Activated T-cell treated with anti-CD3 and anti-CD28 coated beads, Interleukin-2, amount 50 U/mL, for 24 hours (primary cell): ENCODE measurements around the gene C17orf100.
A peak's percentile ranks its signal among the peaks of the same experiment; 100 is the strongest.
"Not testable (repeated sequence)": the region's sequence is repeated elsewhere in the genome, so short reads cannot be mapped to it uniquely, and the experiment has no call there.

Experiments used
- DNase-seq: peaks from one replicate; pipeline ENCODE4 v3.0.0-alpha.2; 2020
- H3K27ac Mint-ChIP-seq: 2 replicates; pipeline ENCODE4 v1.8.0; 2020; ENCODE audit warnings: mild to moderate bottlenecking, mixed read lengths
- H3K27me3 Mint-ChIP-seq: 2 replicates; pipeline ENCODE4 v1.8.0; 2020; ENCODE audit warnings: mixed read lengths
- H3K36me3 Mint-ChIP-seq: 2 replicates; pipeline ENCODE4 v1.8.0; 2020; ENCODE audit warnings: low read depth, mixed read lengths
- H3K4me1 Mint-ChIP-seq: 2 replicates; pipeline ENCODE4 v1.8.0; 2020; ENCODE audit warnings: low read depth, mixed read lengths
- H3K4me3 Mint-ChIP-seq: 2 replicates; pipeline ENCODE4 v1.8.0; 2020; ENCODE audit warnings: mild to moderate bottlenecking, moderate library complexity, mixed read lengths
- H3K9me3 Mint-ChIP-seq: 2 replicates; pipeline ENCODE4 v1.8.0; 2020; ENCODE audit warnings: mixed read lengths

The C17orf100 gene

GRCh38 chr17:6655732-6656361 is 4.3 kb downstream of the C17orf100 start:
- H3K36me3 Mint-ChIP-seq, DNase-seq, H3K9me3 Mint-ChIP-seq, H3K27ac Mint-ChIP-seq: not testable (repeated sequence)
- H3K4me3 Mint-ChIP-seq: peak overlapping the region; percentile 81
- peaks cover 57% of the 10 kb centered on the region for H3K4me1 Mint-ChIP-seq
- peaks cover 16% of the 10 kb centered on the region for H3K27me3 Mint-ChIP-seq

DNA sequence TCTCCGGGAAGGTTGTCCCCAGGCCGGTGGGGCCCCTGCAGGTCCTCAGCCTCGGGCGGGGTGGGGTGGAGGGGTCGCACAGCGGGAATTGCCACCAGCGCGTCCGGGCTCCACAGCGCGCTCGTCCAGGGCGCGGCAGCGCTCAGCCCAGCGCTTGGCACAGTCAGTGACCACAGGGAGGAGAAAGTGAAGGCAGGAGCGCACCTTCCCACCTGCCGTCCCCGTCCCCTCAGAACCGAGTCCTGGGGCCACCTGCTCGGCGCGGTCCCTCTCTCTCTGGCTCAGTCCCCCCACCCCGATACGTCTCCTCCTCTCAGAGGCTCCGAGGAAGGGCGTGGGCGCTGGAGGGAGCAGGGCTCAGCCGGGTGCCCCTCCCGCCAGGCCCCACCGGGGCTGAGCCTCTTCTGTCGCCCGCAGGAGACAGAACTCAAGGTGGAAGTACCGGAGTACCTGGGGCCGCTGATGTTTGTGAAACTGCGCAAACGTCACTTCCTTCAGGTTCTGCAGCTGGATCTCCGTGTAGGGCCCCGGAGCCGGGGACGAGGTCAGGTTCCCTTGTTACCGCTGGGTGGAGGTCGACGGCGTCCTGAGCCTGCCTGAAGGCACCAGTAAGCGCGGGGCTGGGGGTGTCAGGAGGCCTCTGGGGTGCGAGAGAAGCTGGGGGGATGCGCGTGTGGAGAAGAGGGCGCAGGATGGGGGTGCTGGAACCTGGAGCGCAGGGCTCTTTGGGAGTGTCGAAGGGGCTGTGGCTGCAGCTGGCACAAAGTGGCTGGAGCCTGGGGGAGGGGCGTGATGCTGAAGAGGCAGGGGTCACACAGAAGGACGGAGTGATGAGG is 5.5 kb downstream of the C17orf100 start:
- Mint-ChIP-seq H3K27me3 (peaks cover 16% of the 10 kb centered on the region), H3K27ac (peak overlapping the region; percentile 69)
- peak; percentile 78 for DNase-seq

DNA sequence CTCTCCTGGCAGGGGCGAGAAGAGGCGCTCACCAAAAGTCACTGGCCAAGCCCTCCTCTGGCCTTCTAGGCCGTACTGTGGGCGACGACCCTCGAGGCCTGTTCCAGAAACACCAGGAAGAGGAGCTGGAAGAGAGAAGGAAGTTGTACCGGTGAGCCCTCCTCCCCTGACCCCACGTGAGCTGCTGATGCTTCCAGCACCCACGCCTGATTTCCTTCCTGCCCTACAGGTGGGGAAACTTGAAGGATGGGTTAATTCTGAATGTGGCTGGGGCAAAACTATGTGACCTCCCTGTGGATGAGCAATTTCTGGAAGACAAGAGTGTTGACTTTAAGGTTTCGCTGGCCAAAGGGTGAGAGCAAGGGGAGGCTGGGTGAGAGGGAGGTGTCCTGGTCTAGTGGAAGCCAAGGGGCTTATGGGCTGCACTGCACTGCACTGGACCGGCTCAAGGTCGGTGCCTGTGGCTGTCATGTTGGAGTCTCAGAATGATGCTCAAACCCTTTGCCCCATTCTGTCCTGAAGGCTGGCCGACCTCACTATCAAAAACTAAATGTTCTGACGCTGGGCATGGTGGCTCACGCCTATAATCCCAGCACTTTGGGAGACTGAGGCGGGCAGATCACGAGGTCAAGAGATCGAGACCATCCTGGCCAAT is 6.2 kb downstream of the C17orf100 start:
- DNase-seq: no peak
- H3K27ac Mint-ChIP-seq: no peak overlapping the region
- peaks cover 2% of the 10 kb centered on the region for H3K36me3 Mint-ChIP-seq
- H3K4me3 Mint-ChIP-seq: peak overlapping the region; percentile 81
- no peaks in the 10 kb centered on the region for H3K9me3 Mint-ChIP-seq
- peaks cover 16% of the 10 kb centered on the region for H3K27me3 Mint-ChIP-seq
- H3K4me1 Mint-ChIP-seq: peaks cover 57% of the 10 kb centered on the region

More for the DNA sequence above, 5.5 kb downstream of the C17orf100 start:
- H3K4me3 Mint-ChIP-seq: peak overlapping the region; percentile 81
- not testable (repeated sequence) for H3K9me3 Mint-ChIP-seq, H3K36me3 Mint-ChIP-seq
- H3K4me1 Mint-ChIP-seq: peaks cover 64% of the 10 kb centered on the region

- not testable (repeated sequence) for H3K9me3 Mint-ChIP-seq, H3K27ac Mint-ChIP-seq, DNase-seq, H3K4me3 Mint-ChIP-seq, H3K36me3 Mint-ChIP-seq
- Mint-ChIP-seq H3K4me1 (peaks cover 51% of the 10 kb centered on the region), H3K27me3 (peaks cover 14% of the 10 kb centered on the region)
Measured at GRCh38 chr17:6658411-6658810, 6.8 kb downstream of the C17orf100 start.

DNA sequence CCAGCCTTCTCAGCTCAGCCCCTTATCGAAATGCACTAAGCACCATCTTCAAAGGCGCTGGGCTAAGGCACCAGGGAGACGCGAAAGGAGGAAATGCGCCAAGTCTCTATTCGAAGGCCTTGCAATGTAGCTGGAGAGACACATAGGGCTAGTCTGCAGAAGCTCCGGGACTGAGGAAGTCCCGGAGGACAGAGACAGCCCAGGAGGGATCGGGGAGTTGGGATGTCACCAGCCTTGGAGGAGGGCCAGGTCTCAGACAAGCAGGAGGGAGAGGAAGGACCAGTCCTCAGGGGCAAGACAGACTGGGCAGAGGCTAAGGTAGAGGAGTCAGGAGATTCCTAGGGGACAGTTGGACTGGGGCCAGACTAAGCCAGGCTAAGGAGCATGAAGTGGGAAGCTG is 8.5 kb downstream of the C17orf100 start:
- Mint-ChIP-seq H3K9me3 (no peaks in the 10 kb centered on the region), H3K4me3 (no peak overlapping the region), H3K4me1 (peaks cover 39% of the 10 kb centered on the region), H3K27ac (no peak overlapping the region), H3K36me3 (peaks cover 3% of the 10 kb centered on the region), H3K27me3 (peaks cover 6% of the 10 kb centered on the region)
- no peak for DNase-seq

GRCh38 chr17:6660805-6661463 is 9.4 kb downstream of the C17orf100 start:
- H3K27ac Mint-ChIP-seq: no peak overlapping the region
- peaks cover 3% of the 10 kb centered on the region for H3K36me3 Mint-ChIP-seq
- no peak overlapping the region for H3K4me3 Mint-ChIP-seq
- DNase-seq: no peak
- no peaks in the 10 kb centered on the region for H3K9me3 Mint-ChIP-seq
- peaks cover 32% of the 10 kb centered on the region for H3K4me1 Mint-ChIP-seq
- H3K27me3 Mint-ChIP-seq: no peaks in the 10 kb centered on the region

GRCh38 chr17:6661464-6661848 is 9.9 kb downstream of the C17orf100 start:
- Mint-ChIP-seq H3K27me3 (no peaks in the 10 kb centered on the region), H3K36me3 (peaks cover 3% of the 10 kb centered on the region), H3K4me1 (peaks cover 31% of the 10 kb centered on the region), H3K4me3 (no peak overlapping the region), H3K9me3 (no peaks in the 10 kb centered on the region), H3K27ac (no peak overlapping the region)
- DNase-seq: no peak

DNA sequence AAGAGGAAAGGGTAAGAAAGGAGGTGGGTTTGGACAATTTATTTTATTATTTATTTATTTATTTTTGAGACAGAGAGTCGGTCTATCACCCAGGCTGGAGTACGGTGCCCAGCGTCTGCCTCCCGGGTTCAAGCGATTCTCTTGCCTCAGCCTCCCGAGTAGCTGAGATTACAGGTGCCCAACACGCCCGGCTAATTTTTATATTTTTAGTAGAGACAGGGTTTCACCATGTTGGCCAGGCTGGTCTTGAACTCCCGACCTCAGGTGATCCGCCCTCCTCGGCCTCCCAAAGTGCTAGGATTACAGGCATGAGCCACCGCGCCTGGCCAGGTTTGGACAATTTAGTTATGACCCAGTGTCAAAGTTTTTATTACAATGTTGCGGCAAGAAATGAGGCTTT is 11.6 kb downstream of the C17orf100 start:
- H3K27me3 Mint-ChIP-seq, H3K27ac Mint-ChIP-seq, DNase-seq, H3K4me3 Mint-ChIP-seq, H3K36me3 Mint-ChIP-seq, H3K9me3 Mint-ChIP-seq: not testable (repeated sequence)
- peaks cover 27% of the 10 kb centered on the region for H3K4me1 Mint-ChIP-seq

- Mint-ChIP-seq H3K36me3 (peaks cover 3% of the 10 kb centered on the region), H3K4me3 (no peak overlapping the region), H3K27ac (no peak overlapping the region), H3K27me3 (no peaks in the 10 kb centered on the region), H3K4me1 (peaks cover 12% of the 10 kb centered on the region), H3K9me3 (no peaks in the 10 kb centered on the region)
- DNase-seq: peak; percentile 58
Measured at GRCh38 chr17:6666077-6666521, 14.5 kb downstream of the C17orf100 start.

GRCh38 chr17:6666557-6666956 is 15.0 kb downstream of the C17orf100 start:
- Mint-ChIP-seq H3K9me3 (no peaks in the 10 kb centered on the region), H3K4me1 (peaks cover 7% of the 10 kb centered on the region), H3K36me3 (peaks cover 3% of the 10 kb centered on the region), H3K27me3 (no peaks in the 10 kb centered on the region), H3K27ac (no peak overlapping the region), H3K4me3 (no peak overlapping the region)
- DNase-seq: no peak

GRCh38 chr17:6667516-6667915 is 16.0 kb downstream of the C17orf100 start:
- no peak overlapping the region for H3K4me3 Mint-ChIP-seq
- no peaks in the 10 kb centered on the region for H3K9me3 Mint-ChIP-seq
- H3K36me3 Mint-ChIP-seq: peaks cover 3% of the 10 kb centered on the region
- peaks cover 6% of the 10 kb centered on the region for H3K4me1 Mint-ChIP-seq
- no peak overlapping the region for H3K27ac Mint-ChIP-seq
- H3K27me3 Mint-ChIP-seq: no peaks in the 10 kb centered on the region
- no peak for DNase-seq

- H3K4me3 Mint-ChIP-seq: no peak overlapping the region
- no peaks in the 10 kb centered on the region for H3K9me3 Mint-ChIP-seq
- H3K27ac Mint-ChIP-seq: no peak overlapping the region
- no peak for DNase-seq
- no peaks in the 10 kb centered on the region for H3K36me3 Mint-ChIP-seq
- no peaks in the 10 kb centered on the region for H3K27me3 Mint-ChIP-seq
- peaks cover 6% of the 10 kb centered on the region for H3K4me1 Mint-ChIP-seq
Measured at GRCh38 chr17:6668219-6668618, 16.7 kb downstream of the C17orf100 start.

DNA sequence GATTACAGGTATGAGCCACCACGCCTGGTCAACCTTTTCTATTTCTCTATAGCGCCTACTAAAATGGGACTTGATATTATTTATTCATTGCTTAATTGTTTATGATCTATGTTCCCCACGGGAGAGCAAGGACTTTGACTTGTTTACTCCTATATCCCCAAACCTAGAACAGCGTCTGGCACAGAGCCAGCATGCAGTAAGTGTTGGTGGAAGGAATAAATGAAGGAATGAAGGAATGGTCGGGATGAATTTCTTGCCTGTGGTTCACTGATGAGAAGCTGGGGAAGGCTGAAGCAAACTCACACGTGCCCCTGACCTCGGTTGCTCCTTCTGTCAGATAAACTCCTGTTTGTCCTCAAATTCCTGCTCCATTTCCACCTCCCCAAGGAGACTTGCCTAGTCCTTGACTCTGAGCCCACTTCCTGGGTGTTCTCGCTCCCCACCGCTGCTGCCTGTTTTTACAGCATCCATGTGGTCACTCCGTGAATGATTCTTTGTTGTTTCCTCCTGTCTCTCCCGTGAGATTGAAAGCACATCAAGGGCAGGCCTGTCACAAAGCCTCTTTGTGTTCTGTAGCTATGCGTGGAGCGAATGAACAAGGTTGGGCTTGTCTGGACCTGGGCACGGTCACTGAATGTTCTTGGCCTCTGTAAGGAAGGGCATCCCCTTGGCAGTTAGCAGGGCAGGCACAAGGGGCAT is 17.3 kb downstream of the C17orf100 start:
- H3K27me3 Mint-ChIP-seq: no peaks in the 10 kb centered on the region
- no peak overlapping the region for H3K4me3 Mint-ChIP-seq
- H3K4me1 Mint-ChIP-seq: peaks cover 6% of the 10 kb centered on the region
- no peaks in the 10 kb centered on the region for H3K36me3 Mint-ChIP-seq
- no peak overlapping the region for H3K27ac Mint-ChIP-seq
- no peak for DNase-seq
- no peaks in the 10 kb centered on the region for H3K9me3 Mint-ChIP-seq
